Measurements from ENCODE around the gene PISD. TPM values are rescaled to one million over a fixed set of nuclear protein-coding genes. Genes with fewer than 3 reads are reported as not detected.

PISD gene
- total RNA-seq, 1 experiment from 2014 or later, result 58.7 TPM

DNA sequence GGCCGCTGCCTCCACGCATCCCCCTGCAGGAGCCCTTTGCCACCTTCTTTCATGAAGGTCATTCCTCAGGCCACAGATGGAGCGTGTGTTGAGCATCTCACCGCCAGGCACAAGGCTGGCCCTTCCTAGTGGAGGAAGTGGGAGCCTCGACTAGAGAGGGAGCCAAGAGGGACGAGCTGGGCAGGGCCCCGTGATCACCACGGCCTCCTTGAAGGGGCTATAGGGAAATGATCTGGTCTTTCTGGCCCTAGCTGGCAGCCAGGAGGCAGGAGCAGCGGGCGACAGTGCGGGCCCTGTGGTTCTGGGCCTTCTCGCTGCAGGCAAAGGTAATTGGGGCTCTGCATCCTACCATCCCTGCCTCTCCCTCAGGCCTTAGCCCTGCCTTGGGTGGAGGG lies 49.1 kb downstream of the PISD start:
- no peaks in the 10 kb centered on the region for H3K9me3 Mint-ChIP-seq (ENCODE audit: unreplicated experiment)
- no peaks in the 10 kb centered on the region for H3K9me3 ChIP-seq
- POLR2A ChIA-PET, result no interaction called here

DNA sequence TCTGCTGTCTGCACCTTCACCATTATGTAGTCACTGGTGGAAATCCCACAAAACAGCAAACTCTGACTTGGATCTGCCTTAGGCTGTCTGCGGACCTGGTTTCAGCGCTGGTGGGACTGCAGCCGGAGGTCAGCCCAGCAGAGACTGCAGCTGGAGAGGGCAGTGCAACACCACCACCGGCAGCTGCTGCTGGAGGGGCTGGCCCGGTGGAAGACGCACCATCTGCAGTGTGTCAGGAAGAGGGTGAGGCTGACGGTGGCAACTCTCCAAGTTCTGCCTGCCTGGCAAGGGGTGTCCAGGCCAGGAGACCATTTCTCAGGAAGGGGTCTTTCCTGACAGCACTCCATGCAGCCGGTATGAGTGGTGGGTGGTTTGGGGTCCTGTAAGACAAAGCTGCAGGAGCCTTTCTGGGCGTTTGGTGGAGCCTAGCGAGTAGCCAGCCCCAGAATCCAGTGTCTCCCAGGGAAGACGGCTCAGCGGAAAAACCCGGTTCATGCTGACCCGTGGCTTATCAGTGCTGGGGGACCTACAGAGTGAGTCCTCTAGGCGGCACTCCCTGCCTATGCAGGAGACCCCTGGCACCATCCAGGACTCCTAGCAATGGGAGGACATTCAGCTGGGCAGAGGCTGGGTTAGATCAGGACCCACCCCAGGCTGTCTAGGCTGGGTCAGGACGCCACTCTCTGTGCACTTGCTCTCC lies 50.8 kb downstream of the PISD start:
- Mint-ChIP-seq H3K4me1 (ENCODE audit: low read depth, unreplicated experiment) (peaks cover 2% of the 10 kb centered on the region), H3K4me3 (ENCODE audit: unreplicated experiment) (no peak overlapping the region), H3K36me3 (ENCODE audit: insufficient read depth, unreplicated experiment) (peaks cover 34% of the 10 kb centered on the region), H3K27me3 (ENCODE audit: insufficient read depth, unreplicated experiment) (no peaks in the 10 kb centered on the region), H3K9me3 (ENCODE audit: unreplicated experiment) (no peaks in the 10 kb centered on the region), H3K27ac (ENCODE audit: unreplicated experiment) (no peak overlapping the region)
- ChIA-PET CTCF (no interaction called here), POLR2A (no interaction called here)
- Histone ChIP-seq H3K36me3 (ENCODE audit: control insufficient read depth, insufficient read depth, low read length) (no peaks in the 10 kb centered on the region; the same call in none of the 2 replicates), H3K27me3 (replicated peaks; ENCODE audit: control insufficient read depth, insufficient read depth, low read length) (no peaks in the 10 kb centered on the region), H3K4me3 (ENCODE audit: low read depth, low read length) (no peak overlapping the region), H3K9me3 (no peaks in the 10 kb centered on the region), H3K4me1 (peaks cover 4% of the 10 kb centered on the region; the same call in 1 of the 2 replicates)
- no TSS peak for BruUV-seq (replicated peaks)
- TF ChIP-seq, protein P1, sequence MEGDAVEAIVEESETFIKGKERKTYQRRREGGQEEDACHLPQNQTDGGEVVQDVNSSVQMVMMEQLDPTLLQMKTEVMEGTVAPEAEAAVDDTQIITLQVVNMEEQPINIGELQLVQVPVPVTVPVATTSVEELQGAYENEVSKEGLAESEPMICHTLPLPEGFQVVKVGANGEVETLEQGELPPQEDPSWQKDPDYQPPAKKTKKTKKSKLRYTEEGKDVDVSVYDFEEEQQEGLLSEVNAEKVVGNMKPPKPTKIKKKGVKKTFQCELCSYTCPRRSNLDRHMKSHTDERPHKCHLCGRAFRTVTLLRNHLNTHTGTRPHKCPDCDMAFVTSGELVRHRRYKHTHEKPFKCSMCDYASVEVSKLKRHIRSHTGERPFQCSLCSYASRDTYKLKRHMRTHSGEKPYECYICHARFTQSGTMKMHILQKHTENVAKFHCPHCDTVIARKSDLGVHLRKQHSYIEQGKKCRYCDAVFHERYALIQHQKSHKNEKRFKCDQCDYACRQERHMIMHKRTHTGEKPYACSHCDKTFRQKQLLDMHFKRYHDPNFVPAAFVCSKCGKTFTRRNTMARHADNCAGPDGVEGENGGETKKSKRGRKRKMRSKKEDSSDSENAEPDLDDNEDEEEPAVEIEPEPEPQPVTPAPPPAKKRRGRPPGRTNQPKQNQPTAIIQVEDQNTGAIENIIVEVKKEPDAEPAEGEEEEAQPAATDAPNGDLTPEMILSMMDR (IDR thresholded peaks at IDR 0.05; ENCODE audit: insufficient read depth in 1 of 2, low read depth in 1 of 2, low read length in 1 of 2, severe bottlenecking in 1 of 2, unreplicated experiment in 1 of 2), result no peak
- no peak for DNase-seq
- intact Hi-C loops (cut with micrococcal nuclease; ENCODE audit: unreplicated experiment), result no loop called here

More for the DNA sequence above, 49.1 kb downstream of the PISD start:
- peaks cover 47% of the 10 kb centered on the region for H3K36me3 Mint-ChIP-seq (ENCODE audit: insufficient read depth, unreplicated experiment)
- TF ChIP-seq, protein P1 (IDR thresholded peaks at IDR 0.05; ENCODE audit: insufficient read depth in 1 of 2, low read depth in 1 of 2, low read length in 1 of 2, severe bottlenecking in 1 of 2, unreplicated experiment in 1 of 2), result no peak
- DNase-seq, result no peak
- no peaks in the 10 kb centered on the region for H3K27me3 Mint-ChIP-seq (ENCODE audit: insufficient read depth, unreplicated experiment)
- Histone ChIP-seq H3K27me3 (replicated peaks; ENCODE audit: control insufficient read depth, insufficient read depth, low read length) (no peaks in the 10 kb centered on the region), H3K36me3 (ENCODE audit: control insufficient read depth, insufficient read depth, low read length) (peaks cover 2% of the 10 kb centered on the region), H3K4me1 (peaks cover 13% of the 10 kb centered on the region), H3K4me3 (ENCODE audit: low read depth, low read length) (no peak overlapping the region)
- CTCF ChIA-PET, result interaction anchor here (1.0 to 1.3 kb wide), 2 partner anchors 52 to 56 kb away, joined by 4 to 5 read pairs; no protein-coding TSS in a partner anchor
- no peak overlapping the region for H3K27ac Mint-ChIP-seq (ENCODE audit: unreplicated experiment)
- no peak overlapping the region for H3K4me3 Mint-ChIP-seq (ENCODE audit: unreplicated experiment)
- H3K4me1 Mint-ChIP-seq (ENCODE audit: low read depth, unreplicated experiment), result no peaks in the 10 kb centered on the region
- BruUV-seq (replicated peaks), result no TSS peak
- intact Hi-C loops (cut with micrococcal nuclease; ENCODE audit: unreplicated experiment), result no loop called here

DNA sequence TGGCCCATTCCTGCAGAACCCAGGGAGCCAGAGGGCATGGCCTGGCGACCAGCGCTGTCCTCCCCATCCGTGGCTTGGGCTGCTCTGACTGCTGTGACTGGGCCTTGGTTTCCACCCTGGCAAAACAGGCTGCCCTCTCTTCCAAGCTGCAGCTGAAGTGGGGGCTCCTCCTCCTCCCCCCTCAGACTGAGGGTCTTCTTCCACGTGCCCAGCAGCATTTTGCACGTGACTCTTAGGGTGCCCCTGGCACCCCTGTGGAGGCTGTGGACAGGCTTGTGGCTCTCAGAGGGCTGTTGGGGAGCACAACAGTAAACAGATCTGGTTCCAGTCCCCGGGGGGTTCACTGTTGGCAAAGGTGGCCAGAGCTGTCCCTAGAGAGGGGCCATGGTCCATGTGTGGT lies 51.4 kb downstream of the PISD start:
- ChIA-PET CTCF (no interaction called here), POLR2A (no interaction called here)
- H3K27ac Mint-ChIP-seq (ENCODE audit: unreplicated experiment), result no peak overlapping the region
- H3K9me3 ChIP-seq, result no peaks in the 10 kb centered on the region
- H3K27me3 ChIP-seq (replicated peaks; ENCODE audit: control insufficient read depth, insufficient read depth, low read length), result no peaks in the 10 kb centered on the region
- H3K9me3 Mint-ChIP-seq (ENCODE audit: unreplicated experiment), result no peaks in the 10 kb centered on the region
- H3K4me3 ChIP-seq (ENCODE audit: low read depth, low read length), result no peak overlapping the region
- no peak overlapping the region for H3K4me3 Mint-ChIP-seq (ENCODE audit: unreplicated experiment)
- H3K4me1 ChIP-seq, result peaks cover 4% of the 10 kb centered on the region; the same call in 1 of the 2 replicates
- H3K36me3 Mint-ChIP-seq (ENCODE audit: insufficient read depth, unreplicated experiment), result peaks cover 28% of the 10 kb centered on the region
- TF ChIP-seq, protein P1 (IDR thresholded peaks at IDR 0.05; ENCODE audit: insufficient read depth in 1 of 2, low read depth in 1 of 2, low read length in 1 of 2, severe bottlenecking in 1 of 2, unreplicated experiment in 1 of 2), result no peak
- peaks cover 7% of the 10 kb centered on the region for H3K4me1 Mint-ChIP-seq (ENCODE audit: low read depth, unreplicated experiment)
- intact Hi-C loops (cut with micrococcal nuclease; ENCODE audit: unreplicated experiment), result no loop called here
- H3K36me3 ChIP-seq (ENCODE audit: control insufficient read depth, insufficient read depth, low read length), result no peaks in the 10 kb centered on the region; the same call in none of the 2 replicates
- BruUV-seq (replicated peaks), result no TSS peak
- no peaks in the 10 kb centered on the region for H3K27me3 Mint-ChIP-seq (ENCODE audit: insufficient read depth, unreplicated experiment)
- no peak for DNase-seq

Data from Caco-2 (cell line).